Neural crest cell (in vitro differentiated cells): Measurements from ENCODE around the gene LRP3. TPM values are rescaled to one million over a fixed set of nuclear protein-coding genes. Genes with fewer than 3 reads are reported as not detected.

Source experiments
- DNase-seq: peaks from one replicate; pipeline ENCODE4 v3.0.0; 2021; ENCODE audit warnings: low read depth, mixed read lengths, low spot score
- H3K27ac Mint-ChIP-seq: one replicate; pipeline ENCODE4 v1.8.0; 2021; ENCODE audit warnings: mild to moderate bottlenecking, mixed read lengths; ENCODE audit not compliant: unreplicated experiment
- H3K27me3 Mint-ChIP-seq: 2 replicates; pipeline ENCODE4 v1.8.0; 2021; ENCODE audit warnings: low read depth, mild to moderate bottlenecking, mixed read lengths
- H3K36me3 Mint-ChIP-seq: 2 replicates; pipeline ENCODE4 v1.8.0; 2021; ENCODE audit warnings: low read depth, mild to moderate bottlenecking, mixed read lengths
- H3K4me1 Mint-ChIP-seq: 2 replicates; pipeline ENCODE4 v1.8.0; 2021; ENCODE audit warnings: mixed read lengths
- H3K4me3 Mint-ChIP-seq: one replicate; pipeline ENCODE4 v1.8.0; 2021; ENCODE audit warnings: mild to moderate bottlenecking, mixed read lengths
- H3K9me3 Mint-ChIP-seq: 2 replicates; pipeline ENCODE4 v1.8.0; 2021; ENCODE audit warnings: mixed read lengths
- CTCF ChIP-seq: fragments of 200-600 bp; sonication (generic); conservative IDR thresholded peaks from 2 replicates; pipeline ENCODE4 v1.5.0; 2021; ENCODE audit warnings: antibody characterized with exemption, mild to moderate bottlenecking
- total RNA-seq: library from RNA; stranded (reverse); gene quantifications from 2 replicates; pipeline ENCODE4 v1.2.1, GENCODE V29; 2021

Gene LRP3
- total RNA-seq, 1 donor from 2014 or later, result 85.6 TPM

GRCh38 chr19:33216198-33216830 is 22.2 kb downstream of the LRP3 start:
- H3K27me3 Mint-ChIP-seq, result no peaks in the 10 kb centered on the region
- H3K9me3 Mint-ChIP-seq, result no peaks in the 10 kb centered on the region
- no peak for TF ChIP-seq CTCF
- H3K27ac Mint-ChIP-seq, result no peak overlapping the region
- H3K36me3 Mint-ChIP-seq, result no peaks in the 10 kb centered on the region
- H3K4me3 Mint-ChIP-seq, result no peak overlapping the region
- H3K4me1 Mint-ChIP-seq, result peaks cover 35% of the 10 kb centered on the region
- DNase-seq, result no peak

- Mint-ChIP-seq H3K27me3 (peaks cover 4% of the 10 kb centered on the region), H3K4me3 (no peak overlapping the region), H3K36me3 (no peaks in the 10 kb centered on the region), H3K9me3 (no peaks in the 10 kb centered on the region), H3K27ac (no peak overlapping the region), H3K4me1 (peaks cover 35% of the 10 kb centered on the region)
- TF ChIP-seq CTCF, result no peak
- no peak for DNase-seq
Observed at GRCh38 chr19:33217881-33218280, 23.8 kb downstream of the LRP3 start.

DNA sequence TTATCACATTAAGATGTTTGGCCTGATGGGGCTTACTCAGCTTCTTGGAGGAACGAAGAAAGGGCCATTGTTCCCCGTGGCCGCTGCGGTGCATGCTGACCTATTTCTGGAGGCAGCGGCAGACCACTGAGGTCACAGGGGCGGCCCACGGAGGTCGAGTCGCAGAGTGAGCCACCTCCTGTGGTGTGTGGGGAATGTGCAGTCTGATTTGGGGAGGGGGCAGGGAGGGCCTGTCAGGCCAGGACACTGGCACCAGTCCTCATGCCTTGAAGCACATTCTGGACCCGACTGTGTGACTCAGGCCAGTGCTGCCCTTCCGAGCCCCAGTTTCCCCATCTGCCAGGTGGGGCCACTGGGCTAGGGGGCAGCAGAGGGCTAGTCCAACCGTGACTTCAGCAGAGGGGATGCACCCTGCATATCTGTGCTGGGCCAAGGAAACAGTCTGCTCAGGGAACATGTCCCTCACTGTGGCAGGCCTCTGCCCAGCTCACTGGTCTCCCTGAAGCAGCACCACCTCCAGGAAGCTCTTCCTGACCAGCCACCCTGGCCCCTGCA is 25.2 kb downstream of the LRP3 start:
- peak; percentile 52 for DNase-seq

GRCh38 chr19:33220115-33220514 is 26.0 kb downstream of the LRP3 start:
- H3K9me3 Mint-ChIP-seq, result no peaks in the 10 kb centered on the region
- no peaks in the 10 kb centered on the region for H3K36me3 Mint-ChIP-seq
- no peak for DNase-seq
- H3K4me1 Mint-ChIP-seq, result peaks cover 33% of the 10 kb centered on the region
- TF ChIP-seq CTCF, result no peak
- no peak overlapping the region for H3K4me3 Mint-ChIP-seq
- H3K27me3 Mint-ChIP-seq, result peaks cover 25% of the 10 kb centered on the region
- H3K27ac Mint-ChIP-seq, result peak overlapping the region; percentile 10

More for the DNA sequence above, 25.2 kb downstream of the LRP3 start:
- peaks cover 34% of the 10 kb centered on the region for H3K4me1 Mint-ChIP-seq
- H3K27ac Mint-ChIP-seq, result no peak overlapping the region
- no peaks in the 10 kb centered on the region for H3K36me3 Mint-ChIP-seq
- H3K4me3 Mint-ChIP-seq, result peak overlapping the region; percentile 49
- peaks cover 17% of the 10 kb centered on the region for H3K27me3 Mint-ChIP-seq
- no peaks in the 10 kb centered on the region for H3K9me3 Mint-ChIP-seq
- peak; percentile 37 for TF ChIP-seq CTCF

- H3K27ac Mint-ChIP-seq, result peak overlapping the region; percentile 48
- H3K27me3 Mint-ChIP-seq, result peaks cover 26% of the 10 kb centered on the region
- H3K9me3 Mint-ChIP-seq, result no peaks in the 10 kb centered on the region
- TF ChIP-seq CTCF, result no peak
- H3K4me3 Mint-ChIP-seq, result no peak overlapping the region
- H3K4me1 Mint-ChIP-seq, result peaks cover 33% of the 10 kb centered on the region
- H3K36me3 Mint-ChIP-seq, result no peaks in the 10 kb centered on the region
- DNase-seq, result no peak
Observed at GRCh38 chr19:33220735-33221134, 26.6 kb downstream of the LRP3 start.
